Activated T-cell treated with anti-CD3 and anti-CD28 coated beads, Interleukin-2, amount 50 U/mL, for 48 hours (primary cell): ENCODE results near the gene PAK5.

Experiments
- DNase-seq, 2 experiments: peaks; one replicate each; pipeline ENCODE4 v3.0.0-alpha.2; 2020

The PAK5 gene

GRCh38 chr20:9514461-9515213 lies 324.2 kb downstream of the PAK5 start, which contains the start of gene LAMP5:
Gene LAMP5, plus strand, starts transcription at chr20:9514590. Its CDS starts 263 bp downstream, at chr20:9514853.
- no peak for DNase-seq

DNA sequence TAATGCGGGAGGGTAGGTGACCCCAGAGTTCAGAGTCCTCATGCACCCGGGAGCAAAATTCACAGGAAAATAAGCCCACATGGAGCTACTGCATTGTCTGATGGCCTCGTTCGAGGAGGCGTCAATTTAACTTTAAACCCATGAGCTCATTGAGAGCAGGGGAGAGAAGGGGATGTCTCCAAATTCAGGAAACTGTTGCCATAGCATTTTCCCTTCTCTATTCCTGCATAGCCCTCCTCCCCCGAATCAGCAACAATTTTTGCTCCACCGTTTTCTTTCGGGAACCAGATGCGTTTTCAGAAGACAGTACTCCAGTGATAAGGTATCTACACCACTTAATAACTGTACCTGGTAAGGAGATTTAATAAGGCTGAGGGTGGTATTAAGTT lies 324.8 kb downstream of the PAK5 start:
- DNase-seq = no peak

DNA sequence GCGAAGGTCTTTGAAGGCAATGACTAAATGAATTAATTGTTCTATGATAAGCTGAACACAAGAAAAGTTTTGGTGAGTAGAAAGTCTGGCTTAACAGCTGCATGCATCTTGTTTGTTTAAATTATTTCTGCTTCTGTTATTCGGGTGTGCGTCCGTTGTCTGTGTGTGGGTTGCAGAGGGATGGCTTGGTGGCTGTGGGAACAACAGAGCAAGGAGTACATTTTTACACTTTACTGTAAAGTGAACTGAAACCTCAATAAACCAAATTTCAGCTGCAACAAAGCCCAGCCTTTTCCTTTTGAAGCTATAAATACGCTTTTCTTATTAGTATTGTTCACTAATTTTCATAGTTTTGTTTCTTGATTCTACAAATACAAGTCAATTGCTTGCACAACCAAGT lies 328.0 kb downstream of the PAK5 start:
- DNase-seq = no peak

GRCh38 chr20:9509246-9509645 lies 329.6 kb downstream of the PAK5 start:
- no peak for DNase-seq

- DNase-seq = no peak
These were observed 330.1 kb downstream of the PAK5 start for GRCh38 chr20:9508696-9509178.

DNA sequence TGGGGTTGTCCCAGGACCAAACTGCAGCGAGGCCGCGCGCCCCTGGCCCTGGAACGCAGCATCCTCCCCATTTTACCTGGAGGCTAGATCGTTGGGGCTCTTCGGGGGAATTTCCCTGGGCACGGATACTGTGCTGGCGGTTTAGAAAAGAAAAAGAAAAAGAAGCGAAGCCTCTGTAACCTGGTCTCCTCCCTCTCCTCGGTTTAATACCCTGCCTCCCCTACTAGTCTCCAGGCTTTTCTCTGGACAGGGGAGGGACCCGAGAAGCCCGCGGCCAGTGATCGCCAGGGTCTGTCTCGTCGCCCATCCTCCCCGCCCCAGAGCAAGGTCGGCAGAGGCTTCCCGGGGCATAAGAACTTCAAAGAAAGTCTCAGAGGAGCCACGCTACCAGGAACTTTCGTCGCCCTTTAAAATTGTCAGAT lies 330.6 kb downstream of the PAK5 start:
- DNase-seq = no peak

- DNase-seq = no peak
These were observed 331.2 kb downstream of the PAK5 start for GRCh38 chr20:9507544-9508239.

- no peak for DNase-seq
These were observed 331.9 kb downstream of the PAK5 start for GRCh38 chr20:9506964-9507369.

GRCh38 chr20:9506280-9506821 lies 332.5 kb downstream of the PAK5 start:
- DNase-seq = no peak

DNA sequence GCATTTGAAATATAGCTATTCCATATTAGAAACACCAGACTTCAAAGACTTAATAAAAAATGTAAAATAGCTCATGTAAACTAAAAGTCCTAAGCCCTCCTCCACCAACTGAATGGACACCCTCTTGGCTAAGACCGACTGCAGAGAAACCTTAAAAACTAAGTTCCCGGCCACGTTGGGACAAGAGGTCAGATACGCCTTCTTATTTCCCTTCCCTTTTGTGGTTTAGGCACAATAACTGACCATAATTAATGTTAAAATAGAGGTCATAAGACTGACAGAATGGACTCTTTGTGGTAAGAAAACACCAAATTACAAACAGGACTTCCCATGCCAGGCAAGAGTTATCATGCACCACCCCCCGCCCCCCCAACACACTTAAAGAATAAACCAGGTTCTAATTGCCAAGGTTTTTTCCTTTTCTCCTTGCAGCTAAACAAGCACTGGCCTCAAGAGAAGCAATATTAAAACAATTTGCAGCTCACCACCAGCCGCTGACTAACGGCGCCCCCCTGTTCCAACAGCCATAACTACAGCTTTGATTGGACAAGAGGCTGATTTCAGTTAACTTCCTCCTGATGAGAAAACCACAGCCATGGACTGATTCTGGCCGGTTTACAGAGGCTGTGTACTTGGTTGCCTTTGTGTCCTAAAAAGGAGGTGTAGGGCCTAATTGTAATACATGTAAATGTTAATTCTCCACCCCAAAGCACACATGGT lies 335.2 kb downstream of the PAK5 start:
- DNase-seq = no peak

GRCh38 chr20:9501473-9501872 lies 337.4 kb downstream of the PAK5 start:
- DNase-seq = no peak

- no peak for DNase-seq
These were observed 338.8 kb downstream of the PAK5 start for GRCh38 chr20:9500121-9500520.

DNA sequence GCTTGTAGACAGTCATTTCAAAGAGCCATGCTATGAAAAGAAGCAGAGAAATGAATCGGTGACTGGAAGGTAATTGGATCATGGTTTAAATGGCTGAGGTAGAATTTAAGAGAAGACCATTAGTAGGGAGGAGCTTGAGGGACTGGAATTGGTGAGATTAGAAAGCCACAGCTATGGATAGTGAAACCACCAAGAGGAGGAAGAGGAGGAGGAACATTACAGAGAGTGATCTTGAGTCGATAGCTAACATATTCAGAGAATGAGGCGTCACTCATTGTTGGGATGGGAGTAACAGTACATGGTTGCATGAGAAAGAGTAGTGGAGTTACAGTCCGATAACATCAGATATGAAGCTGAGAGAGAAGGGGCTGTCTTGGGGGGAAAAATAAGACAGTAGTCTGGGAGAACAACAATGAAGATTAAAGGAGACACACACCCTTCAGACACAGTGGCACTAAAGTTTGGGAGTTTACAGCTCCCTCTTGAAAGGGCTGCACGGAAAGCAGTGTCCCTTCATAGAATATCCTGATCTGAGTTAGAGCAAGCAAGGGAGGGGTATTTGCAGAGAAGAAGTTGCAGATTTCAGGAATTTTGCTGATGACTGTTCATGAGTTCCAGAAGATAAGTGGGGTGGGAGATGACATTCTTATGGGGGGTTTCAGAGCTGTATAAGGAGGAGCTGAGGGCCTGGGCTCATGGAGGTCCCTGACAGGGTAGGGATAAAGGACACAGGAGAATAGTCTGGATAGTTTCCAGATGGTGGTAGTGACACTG lies 339.6 kb downstream of the PAK5 start:
- no peak for DNase-seq

GRCh38 chr20:9498322-9498721 lies 340.6 kb downstream of the PAK5 start:
- DNase-seq = no peak

DNA sequence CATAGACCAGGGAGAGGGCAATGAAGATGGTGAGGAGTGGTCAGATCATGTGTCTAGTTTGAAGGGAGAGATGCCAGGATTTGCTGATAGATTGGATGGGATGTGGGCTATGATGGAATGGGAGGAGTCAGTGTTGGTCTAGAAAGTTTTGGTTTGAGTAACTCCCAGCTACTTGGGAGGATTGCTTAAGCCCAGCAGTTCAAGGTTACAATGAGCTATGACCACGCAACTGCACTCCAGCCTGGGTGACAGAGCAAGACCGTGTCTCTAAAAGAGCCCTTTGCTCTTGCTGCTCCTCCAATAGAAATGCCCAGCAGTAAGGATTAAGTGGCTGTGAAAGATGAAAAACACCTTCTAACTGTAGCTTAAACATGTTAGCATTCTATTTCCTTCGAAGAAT lies 342.7 kb downstream of the PAK5 start:
- no peak for DNase-seq

GRCh38 chr20:9495701-9496100 lies 343.2 kb downstream of the PAK5 start:
- DNase-seq = no peak

DNA sequence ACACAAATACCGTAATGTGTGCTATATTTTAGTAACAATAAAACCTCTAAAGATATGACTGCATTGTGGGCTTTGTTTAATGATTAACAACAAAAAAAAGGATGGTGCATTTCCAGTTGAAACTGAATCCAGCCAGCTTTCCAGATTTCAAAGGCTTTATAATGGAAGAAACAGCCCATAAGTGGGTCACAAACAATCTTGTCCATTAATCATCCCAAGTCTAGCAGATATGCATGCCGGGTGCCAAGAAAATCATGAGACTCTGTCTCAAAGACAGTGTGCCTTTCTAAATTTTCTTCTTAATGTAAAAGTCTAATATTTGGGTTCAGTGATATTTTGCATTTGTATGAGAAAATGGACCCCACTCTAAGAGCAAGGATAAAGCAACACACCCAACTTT lies 345.1 kb downstream of the PAK5 start:
- no peak for DNase-seq

GRCh38 chr20:9492067-9492466 lies 346.8 kb downstream of the PAK5 start:
- DNase-seq = no peak

- no peak for DNase-seq
These were observed 347.6 kb downstream of the PAK5 start for GRCh38 chr20:9491324-9491723.

DNA sequence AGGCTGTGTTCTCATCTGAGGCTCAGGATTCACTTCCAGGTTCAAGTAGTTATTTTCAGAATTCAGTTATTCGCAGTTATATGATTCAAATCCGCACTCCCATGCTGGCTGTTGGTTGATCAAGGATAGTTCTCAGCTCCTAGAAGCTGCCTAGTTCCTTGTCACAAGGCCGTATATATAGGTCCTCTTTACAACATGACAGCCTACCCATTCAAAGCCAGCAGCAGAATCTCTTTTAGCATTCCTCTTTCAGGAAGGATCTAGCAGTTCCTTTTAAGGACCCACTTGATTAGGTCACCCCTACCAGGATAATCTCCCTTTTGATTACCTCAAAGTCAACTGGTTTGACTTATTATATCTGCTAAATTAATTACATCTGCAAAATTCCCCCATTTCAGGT lies 348.2 kb downstream of the PAK5 start:
- DNase-seq = no peak

DNA sequence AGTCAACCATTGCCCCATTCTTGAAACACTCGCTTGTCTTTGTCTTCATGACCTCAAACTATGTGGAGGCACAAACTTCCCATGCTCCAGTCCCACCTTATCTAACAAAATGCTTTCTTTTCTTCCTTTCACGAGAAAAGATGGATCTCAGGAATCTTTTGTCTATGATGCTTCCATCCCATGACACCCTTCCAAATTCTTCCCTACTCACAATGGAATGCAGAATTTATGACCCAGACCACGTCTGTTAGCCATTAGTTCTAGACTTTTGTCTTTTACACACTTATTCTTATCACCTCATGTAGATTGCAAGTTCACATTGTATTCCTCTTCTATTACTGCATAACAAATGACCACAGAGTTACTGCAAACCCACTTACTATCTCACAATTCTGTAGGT lies 348.7 kb downstream of the PAK5 start:
- no peak for DNase-seq

- DNase-seq = no peak
These were observed 350.8 kb downstream of the PAK5 start for GRCh38 chr20:9488063-9488462.
